Measurements from ENCODE around the gene SHOX. TPM values are rescaled to one million over a fixed set of nuclear protein-coding genes. Genes with fewer than 3 reads are reported as not detected.

The SHOX gene
- total RNA-seq, 1 donor: 13.4 TPM

DNA sequence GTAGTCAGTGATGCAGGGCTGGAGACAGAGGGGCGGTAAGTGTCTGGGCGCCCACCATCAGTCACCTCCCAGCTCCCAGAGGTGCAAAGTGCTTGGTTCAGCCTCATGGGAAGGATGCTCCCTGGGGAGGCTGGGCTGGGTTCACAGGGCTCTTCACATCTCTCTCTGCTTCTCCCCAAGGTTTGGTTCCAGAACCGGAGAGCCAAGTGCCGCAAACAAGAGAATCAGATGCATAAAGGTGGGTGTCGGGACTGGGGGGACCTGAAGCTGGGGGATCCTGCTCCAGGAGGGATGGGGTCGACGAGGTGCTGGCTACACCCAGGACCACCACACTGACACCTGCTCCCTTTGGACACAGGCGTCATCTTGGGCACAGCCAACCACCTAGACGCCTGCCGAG, 10.1 kb downstream of the SHOX start:
- Histone ChIP-seq H3K9me3 (ENCODE audit: low read depth, low read length) (no peaks in the 10 kb centered on the region), H3K36me3 (ENCODE audit: insufficient read depth, low read length) (no peaks in the 10 kb centered on the region), H3K4me1 (ENCODE audit: insufficient read depth, low read length) (no peaks in the 10 kb centered on the region), H2AFZ (ENCODE audit: low read length) (no peak overlapping the region), H3K27me3 (ENCODE audit: insufficient read depth, low read length) (no peaks in the 10 kb centered on the region), H3K79me2 (ENCODE audit: insufficient read depth, low read length) (no peaks in the 10 kb centered on the region), H4K20me1 (ENCODE audit: insufficient read depth, low read length) (no peaks in the 10 kb centered on the region), H3K4me2 (ENCODE audit: insufficient read depth, low read length) (no peak overlapping the region), H3K4me3 (ENCODE audit: insufficient read depth, low read length) (no peak overlapping the region), H3K27ac (ENCODE audit: low read depth, low read length) (no peak overlapping the region)
- no peak for TF ChIP-seq CTCF (IDR thresholded peaks at IDR 0.05; ENCODE audit: extremely low read depth, low read depth, low read length)
- DNase-seq (ENCODE audit: insufficient read length, low spot score, missing footprints): peak; percentile 55

- H4K20me1 ChIP-seq (ENCODE audit: insufficient read depth, low read length): no peaks in the 10 kb centered on the region
- H3K4me2 ChIP-seq (ENCODE audit: insufficient read depth, low read length): no peak overlapping the region
- H2AFZ ChIP-seq (ENCODE audit: low read length): no peak overlapping the region
- peak; percentile 66 for DNase-seq (ENCODE audit: insufficient read length, low spot score, missing footprints)
- H3K9me3 ChIP-seq (ENCODE audit: low read depth, low read length): no peaks in the 10 kb centered on the region
- no peaks in the 10 kb centered on the region for H3K4me1 ChIP-seq (ENCODE audit: insufficient read depth, low read length)
- TF ChIP-seq CTCF (IDR thresholded peaks at IDR 0.05; ENCODE audit: extremely low read depth, low read depth, low read length): no peak
- H3K27me3 ChIP-seq (ENCODE audit: insufficient read depth, low read length): no peaks in the 10 kb centered on the region
- H3K36me3 ChIP-seq (ENCODE audit: insufficient read depth, low read length): no peaks in the 10 kb centered on the region
- H3K4me3 ChIP-seq (ENCODE audit: insufficient read depth, low read length): no peak overlapping the region
- no peak overlapping the region for H3K27ac ChIP-seq (ENCODE audit: low read depth, low read length)
- no peaks in the 10 kb centered on the region for H3K79me2 ChIP-seq (ENCODE audit: insufficient read depth, low read length)
These were observed 11.3 kb downstream of the SHOX start for GRCh38 chrX:641671-642435.

GRCh38 chrX:642436-643240, 12.0 kb downstream of the SHOX start:
- Histone ChIP-seq H4K20me1 (ENCODE audit: insufficient read depth, low read length) (no peaks in the 10 kb centered on the region), H3K4me1 (ENCODE audit: insufficient read depth, low read length) (no peaks in the 10 kb centered on the region), H2AFZ (ENCODE audit: low read length) (no peak overlapping the region), H3K36me3 (ENCODE audit: insufficient read depth, low read length) (no peaks in the 10 kb centered on the region), H3K79me2 (ENCODE audit: insufficient read depth, low read length) (no peaks in the 10 kb centered on the region), H3K4me3 (ENCODE audit: insufficient read depth, low read length) (no peak overlapping the region), H3K27me3 (ENCODE audit: insufficient read depth, low read length) (no peaks in the 10 kb centered on the region), H3K27ac (ENCODE audit: low read depth, low read length) (no peak overlapping the region), H3K9me3 (ENCODE audit: low read depth, low read length) (no peaks in the 10 kb centered on the region), H3K4me2 (ENCODE audit: insufficient read depth, low read length) (no peak overlapping the region)
- peak; percentile 41 for DNase-seq (ENCODE audit: insufficient read length, low spot score, missing footprints)
- no peak for TF ChIP-seq CTCF (IDR thresholded peaks at IDR 0.05; ENCODE audit: extremely low read depth, low read depth, low read length)

GRCh38 chrX:643241-643595, 12.6 kb downstream of the SHOX start:
- no peak overlapping the region for H3K4me3 ChIP-seq (ENCODE audit: insufficient read depth, low read length)
- H3K4me1 ChIP-seq (ENCODE audit: insufficient read depth, low read length): no peaks in the 10 kb centered on the region
- H3K36me3 ChIP-seq (ENCODE audit: insufficient read depth, low read length): no peaks in the 10 kb centered on the region
- no peaks in the 10 kb centered on the region for H4K20me1 ChIP-seq (ENCODE audit: insufficient read depth, low read length)
- no peak for DNase-seq (ENCODE audit: insufficient read length, low spot score, missing footprints)
- no peaks in the 10 kb centered on the region for H3K79me2 ChIP-seq (ENCODE audit: insufficient read depth, low read length)
- H3K4me2 ChIP-seq (ENCODE audit: insufficient read depth, low read length): no peak overlapping the region
- no peaks in the 10 kb centered on the region for H3K9me3 ChIP-seq (ENCODE audit: low read depth, low read length)
- H3K27me3 ChIP-seq (ENCODE audit: insufficient read depth, low read length): no peaks in the 10 kb centered on the region
- H3K27ac ChIP-seq (ENCODE audit: low read depth, low read length): no peak overlapping the region
- H2AFZ ChIP-seq (ENCODE audit: low read length): no peak overlapping the region
- no peak for TF ChIP-seq CTCF (IDR thresholded peaks at IDR 0.05; ENCODE audit: extremely low read depth, low read depth, low read length)
